K562 (cell line): ENCODE results near the gene ATP2A3. TPM values are rescaled to one million over a fixed set of nuclear protein-coding genes. Genes with fewer than 3 reads are reported as not detected.
A peak's percentile ranks its signal among the peaks of the same experiment; 100 is the strongest.

Experiments used
- ATAC-seq: fragments of 200-7000 bp; cut with Tn5 transposase; 3 replicates; pipeline ENCODE4 v1.9.1; 2020; ENCODE audit warnings: moderate library complexity
- BruUV-seq: library from RNA; stranded (reverse); fragments of 400-500 nt; replicated peaks from 2 replicates; lab custom pipeline; 2021; lab: Mats Ljungman, UMichigan
- CTCF ChIA-PET: fragments of 300-600 bp; formaldehyde crosslinking; extraction: SDS; loops from one replicate; lab custom pipeline; 2021; ENCODE audit warnings: low intra/inter-chr PET ratio; lab: Yijun Ruan, JAX
- POLR2A ChIA-PET: fragments of 300-600, 350-650 bp; sonication (Branson Sonifier 250); formaldehyde crosslinking; extraction: SDS; loops from one replicate; lab custom pipeline; 2021; ENCODE audit warnings: antibody characterized with exemption, inconsistent platforms; lab: Yijun Ruan, JAX
- DNase-seq, 4 experiments: peaks; one replicate each; pipeline versions ENCODE4 v3.0.0 to v3.0.0-alpha.2; 2011 to 2018; ENCODE audit warnings: low spot score in 3 of 4, mixed read lengths in 3 of 4; ENCODE audit errors: extremely low read depth in 1 of 4
- FAIRE-seq: peaks from 2 replicates; lab custom pipeline; 2011; peaks lifted over from hg19 to GRCh38; lab: Jason Lieb, UNC
- H2AFZ ChIP-seq: 2 replicates; pipeline ENCODE4 v1.6.0; 2011; ENCODE audit warnings: low read depth, low read length, control low read depth, inconsistent platforms
- H3K27ac ChIP-seq: fragments of 200-600 bp; 3 replicates; pipeline ENCODE4 v1.8.0; 2011; ENCODE audit warnings: low read depth, mild to moderate bottlenecking, control low read depth, inconsistent platforms, low read length, moderate library complexity, mixed read lengths; ENCODE audit errors: extremely low read depth
- H3K27me3 ChIP-seq, 2 experiments: fragments of 300-600 bp in 1 of 2; 2 replicates in 1 of 2; 3 replicates in 1 of 2; pipeline versions ENCODE4 v1.6.0 to v1.8.0; 2011; ENCODE audit warnings: inconsistent platforms in 2 of 2, low read length in 2 of 2, mild to moderate bottlenecking in 1 of 2, mixed read lengths in 1 of 2, moderate library complexity in 1 of 2; ENCODE audit not compliant: control insufficient read depth in 2 of 2, insufficient read depth in 2 of 2
- H3K36me3 ChIP-seq: fragments of 300-600 bp; 3 replicates; pipeline ENCODE4 v1.8.0; 2011; ENCODE audit warnings: mild to moderate bottlenecking, low read length, inconsistent platforms; ENCODE audit not compliant: control insufficient read depth, insufficient read depth
- H3K4me1 ChIP-seq, 2 experiments: fragments of 200-600 bp in 1 of 2; replicated peaks in 1 of 2; 2 replicates in 1 of 2; 3 replicates in 1 of 2; pipeline versions ENCODE4 v1.5.1 to v1.8.0; 2011; ENCODE audit warnings: inconsistent platforms in 2 of 2, low read length in 2 of 2, mild to moderate bottlenecking in 1 of 2, mixed read lengths in 1 of 2, moderate library complexity in 1 of 2; ENCODE audit not compliant: control insufficient read depth in 2 of 2, insufficient read depth in 2 of 2
- H3K4me2 ChIP-seq: 2 replicates; pipeline ENCODE4 v1.6.1; 2011; ENCODE audit warnings: low read length, control low read depth, inconsistent platforms, mixed read lengths; ENCODE audit not compliant: insufficient read depth
- H3K4me3 ChIP-seq: fragments of 200-600 bp; sonication (generic), shearing (Covaris generic); 2 replicates; pipeline ENCODE4 v1.5.1; 2016; ENCODE audit warnings: control low read depth, inconsistent platforms
- H3K79me2 ChIP-seq: fragments of 200-600 bp; 3 replicates; pipeline ENCODE4 v1.8.0; 2011; ENCODE audit warnings: low read length, inconsistent platforms; ENCODE audit not compliant: control insufficient read depth, insufficient read depth
- H3K9ac ChIP-seq, 2 experiments: 2 replicates each; pipeline versions ENCODE4 v1.6.0 to v1.6.1; 2011; ENCODE audit warnings: low read depth in 2 of 2, low read length in 2 of 2, control low read depth in 1 of 2, inconsistent platforms in 1 of 2, mild to moderate bottlenecking in 1 of 2, mixed read lengths in 1 of 2; ENCODE audit not compliant: insufficient read depth in 1 of 2
- H3K9me1 ChIP-seq: one replicate; pipeline ENCODE4 v1.6.0; 2011; ENCODE audit warnings: inconsistent platforms, mild to moderate bottlenecking, low read length, moderate library complexity; ENCODE audit not compliant: control insufficient read depth, insufficient read depth
- H3K9me3 ChIP-seq: replicated peaks from 2 replicates; pipeline ENCODE4 v1.5.1; 2011; ENCODE audit warnings: low read depth, low read length, inconsistent platforms; ENCODE audit not compliant: control insufficient read depth, insufficient read depth
- H4K20me1 ChIP-seq: replicated peaks from 2 replicates; pipeline ENCODE4 v1.6.1; 2011; ENCODE audit warnings: low read length, inconsistent platforms, mixed read lengths; ENCODE audit not compliant: control insufficient read depth, insufficient read depth
- POLR2G ChIP-seq: fragments of 200-400 bp; formaldehyde crosslinking; IDR thresholded peaks from 2 replicates; pipeline ENCODE4 v1.6.1; 2017; ENCODE audit warnings: low read depth, mild to moderate bottlenecking, antibody characterized with exemption, low read length, moderate library complexity
- RBFOX2 ChIP-seq: fragments of 200-400 bp; formaldehyde crosslinking; IDR thresholded peaks from 2 replicates; pipeline ENCODE4 v1.6.1; 2017; ENCODE audit warnings: low read depth, mild to moderate bottlenecking, low read length, moderate library complexity
- WGBS: fragments of 100-300 bp; shearing (Covaris generic); methylation state at CpG from one replicate; pipeline ENCODE4 v1.1.6; 2016; ENCODE audit warnings: low coverage, mixed read lengths; ENCODE audit not compliant: insufficient coverage; ENCODE audit errors: missing lambda C conversion rate; 5-methylcytosine and 5-hydroxymethylcytosine counted together
- in situ Hi-C: fragments of 300-500 bp; cut with MboI; formaldehyde crosslinking; loops from 4 replicates; pipeline ENCODE4 v1.15.0; 2018; ENCODE audit warnings: inconsistent platforms, mixed read lengths
- intact Hi-C: fragments of 100-400 bp; cut with micrococcal nuclease; formaldehyde crosslinking; loops from 2 replicates; pipeline ENCODE4 v1.14.2; 2022
- polyA plus RNA-seq, 8 experiments: library from polyadenylated mRNA; depleted of rRNA in 4 of 8; stranded (reverse) in 5 of 8; unstranded in 3 of 8; fragments of >200 nt; fragmentation: Nextera tagmentation in 2 of 8; fragmentation: Illumina TruSeq in 1 of 8; extraction: Ambion mirVana in 2 of 8; extraction: Trizol in 1 of 8; gene quantifications; 2 replicates each; pipeline versions ENCODE4 v1.2.1 to v1.2.3, GENCODE V29; 2011 to 2014; ENCODE audit warnings: inconsistent platforms in 1 of 8, missing spikeins in 1 of 8
- total RNA-seq, 7 experiments: library from RNA; depleted of rRNA in 6 of 7; stranded (reverse); fragments of >200 nt in 6 of 7; fragmentation: Illumina TruSeq in 2 of 7; extraction: Trizol in 2 of 7; gene quantifications; 2 replicates each; pipeline versions ENCODE4 v1.2.1 to v1.2.3, GENCODE V29; 2011 to 2021; ENCODE audit warnings: low replicate concordance in 1 of 7
- TF ChIP-seq, protein P1 (sequence below): fragments of 450-650 bp; IDR thresholded peaks from 2 replicates; pipeline ENCODE4 v1.6.1; 2016
- TF ChIP-seq, protein P2 (sequence below): fragments of 250-450 bp; sonication (Bioruptor Pico); IDR thresholded peaks from 2 replicates; pipeline ENCODE4 v1.8.0; 2021; ENCODE audit warnings: moderate library complexity, mild to moderate bottlenecking, inconsistent platforms

Gene ATP2A3
- total and polyA plus RNA-seq, 9 of the 15 experiments (the other 6 are each of a cell fraction or from before 2014, with no cell fraction given) = 0.65 to 103 (median 31.3) TPM

DNA sequence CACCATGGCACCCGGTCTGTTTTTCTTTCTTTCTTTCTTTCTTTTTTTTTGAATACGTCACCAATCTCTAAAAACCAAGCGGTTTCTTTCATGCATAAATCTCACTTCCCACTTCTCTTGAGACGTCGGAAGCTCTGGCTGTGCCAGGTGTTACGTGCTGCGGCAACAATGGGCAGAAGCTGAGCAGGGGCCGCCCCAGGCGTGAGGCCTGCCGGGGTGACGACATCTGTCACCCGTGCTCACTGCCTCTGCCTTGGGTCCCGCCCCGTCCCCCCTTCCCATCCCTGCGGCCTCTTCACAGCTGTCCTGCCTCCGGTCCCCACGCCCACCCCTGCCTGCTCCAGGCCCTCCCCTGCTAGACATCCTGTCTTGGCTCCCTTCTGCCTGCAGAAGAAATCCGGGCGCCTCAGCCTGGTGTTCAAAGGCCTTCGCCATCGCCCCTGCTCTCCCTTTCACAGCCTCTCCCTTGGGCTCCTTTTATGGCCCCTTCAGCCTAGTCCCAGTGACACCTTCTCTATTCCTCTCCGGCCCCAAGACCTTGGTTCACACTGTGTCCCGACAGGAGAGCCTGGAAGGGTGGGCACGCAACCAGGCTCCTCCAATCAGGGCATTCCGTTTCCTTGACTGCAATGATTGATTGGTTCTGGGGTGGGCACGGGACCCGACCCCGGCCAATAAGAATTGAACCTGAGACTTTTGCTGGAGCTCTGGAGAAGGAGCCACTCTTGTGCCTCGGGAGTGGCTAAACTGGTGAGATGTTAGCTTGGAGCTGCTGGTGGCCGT, 52.8 kb downstream of the ATP2A3 start:
- WGBS = 65% methylated on average over 12 of the region's 30 CpGs
- no peak overlapping the region for H3K4me2 ChIP-seq
- H3K27ac ChIP-seq = no peak overlapping the region
- H3K79me2 ChIP-seq = peaks cover 37% of the 10 kb centered on the region
- no peak overlapping the region for H2AFZ ChIP-seq
- FAIRE-seq = no peak
- no peaks in the 10 kb centered on the region for H3K9me3 ChIP-seq
- no peak overlapping the region for H3K4me3 ChIP-seq
- BruUV-seq = no TSS peak
- intact Hi-C loops (loop anchor here (5.0 kb wide), 1 partner anchor 166 kb away; no protein-coding TSS in a partner anchor), in situ Hi-C loops (loop anchor here (10.0 kb wide), 1 partner anchor 93 kb away; no protein-coding TSS in a partner anchor)
- H3K9ac ChIP-seq = no peak overlapping the region
- ChIA-PET POLR2A (no interaction called here), CTCF (interaction anchor here (0.9 kb wide), 1 partner anchor 47 kb away, joined by 3 read pairs; no protein-coding TSS in a partner anchor)
- peaks cover 7% of the 10 kb centered on the region; the same call in 1 of the 3 replicates for H3K36me3 ChIP-seq
- H4K20me1 ChIP-seq = 0 out of 2 replicates have a peak, but pooled peaks cover 9% of the 10 kb centered on the region
- no peak for DNase-seq
- H3K4me1 ChIP-seq = peaks cover 17 to 40% of the 10 kb centered on the region in 2 experiments; a peak in 4 of 5 replicates
- TF ChIP-seq, protein P1, sequence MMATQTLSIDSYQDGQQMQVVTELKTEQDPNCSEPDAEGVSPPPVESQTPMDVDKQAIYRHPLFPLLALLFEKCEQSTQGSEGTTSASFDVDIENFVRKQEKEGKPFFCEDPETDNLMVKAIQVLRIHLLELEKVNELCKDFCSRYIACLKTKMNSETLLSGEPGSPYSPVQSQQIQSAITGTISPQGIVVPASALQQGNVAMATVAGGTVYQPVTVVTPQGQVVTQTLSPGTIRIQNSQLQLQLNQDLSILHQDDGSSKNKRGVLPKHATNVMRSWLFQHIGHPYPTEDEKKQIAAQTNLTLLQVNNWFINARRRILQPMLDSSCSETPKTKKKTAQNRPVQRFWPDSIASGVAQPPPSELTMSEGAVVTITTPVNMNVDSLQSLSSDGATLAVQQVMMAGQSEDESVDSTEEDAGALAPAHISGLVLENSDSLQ = 0 out of 2 replicates have a peak, but pooled peaks have one; percentile 15
- TF ChIP-seq, protein P2, sequence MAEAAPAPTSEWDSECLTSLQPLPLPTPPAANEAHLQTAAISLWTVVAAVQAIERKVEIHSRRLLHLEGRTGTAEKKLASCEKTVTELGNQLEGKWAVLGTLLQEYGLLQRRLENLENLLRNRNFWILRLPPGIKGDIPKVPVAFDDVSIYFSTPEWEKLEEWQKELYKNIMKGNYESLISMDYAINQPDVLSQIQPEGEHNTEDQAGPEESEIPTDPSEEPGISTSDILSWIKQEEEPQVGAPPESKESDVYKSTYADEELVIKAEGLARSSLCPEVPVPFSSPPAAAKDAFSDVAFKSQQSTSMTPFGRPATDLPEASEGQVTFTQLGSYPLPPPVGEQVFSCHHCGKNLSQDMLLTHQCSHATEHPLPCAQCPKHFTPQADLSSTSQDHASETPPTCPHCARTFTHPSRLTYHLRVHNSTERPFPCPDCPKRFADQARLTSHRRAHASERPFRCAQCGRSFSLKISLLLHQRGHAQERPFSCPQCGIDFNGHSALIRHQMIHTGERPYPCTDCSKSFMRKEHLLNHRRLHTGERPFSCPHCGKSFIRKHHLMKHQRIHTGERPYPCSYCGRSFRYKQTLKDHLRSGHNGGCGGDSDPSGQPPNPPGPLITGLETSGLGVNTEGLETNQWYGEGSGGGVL (CRISPR knock-in tag) = no peak
- peak; percentile 55; the same call in 1 of the 2 replicates for TF ChIP-seq POLR2G
- peak; percentile 48 for TF ChIP-seq RBFOX2
- ATAC-seq = no peak
- H3K27me3 ChIP-seq = no peaks in the 10 kb centered on the region
- H3K9me1 ChIP-seq = peaks cover 6% of the 10 kb centered on the region
